Caco-2 (cell line): Measurements from ENCODE around the gene ADD1. TPM values are rescaled to one million over a fixed set of nuclear protein-coding genes. Genes with fewer than 3 reads are reported as not detected.

Source experiments
- BruUV-seq: library from RNA; stranded (reverse); fragments of 400-500 nt; replicated peaks from 2 replicates; lab custom pipeline; 2021; lab: Mats Ljungman, UMichigan
- CTCF ChIA-PET: fragments of 300-600 bp; sonication (Branson Sonifier 250); formaldehyde crosslinking; loops from one replicate; lab custom pipeline; 2022; ENCODE audit warnings: antibody characterized with exemption; lab: Charles Lee
- POLR2A ChIA-PET: fragments of 300-600 bp; sonication (Branson Sonifier 250); formaldehyde crosslinking; loops from one replicate; lab custom pipeline; 2022; ENCODE audit warnings: antibody characterized with exemption; lab: Charles Lee
- DNase-seq, 2 experiments: peaks; one replicate each; pipeline versions ENCODE4 v3.0.0 to v3.0.0-alpha.2; 2020 to 2022
- H3K27me3 ChIP-seq: replicated peaks from 2 replicates; pipeline ENCODE4 v1.6.0; 2011; ENCODE audit warnings: low read length; ENCODE audit not compliant: control insufficient read depth, insufficient read depth
- H3K36me3 ChIP-seq: 2 replicates; pipeline ENCODE4 v1.5.1; 2011; ENCODE audit warnings: low read length; ENCODE audit not compliant: control insufficient read depth, insufficient read depth
- H3K4me1 ChIP-seq: fragments of 250-450 bp; sonication (Bioruptor Pico); 2 replicates; pipeline ENCODE4 v1.5.1; 2020; ENCODE audit warnings: mild to moderate bottlenecking
- H3K4me3 ChIP-seq: 2 replicates; pipeline ENCODE4 v1.5.1; 2011; ENCODE audit warnings: low read depth, mild to moderate bottlenecking, control low read depth, low read length
- H3K9me3 ChIP-seq: fragments of 250-450 bp; sonication (Bioruptor Pico); 2 replicates; pipeline ENCODE4 v1.5.1; 2020; ENCODE audit warnings: mild to moderate bottlenecking, moderate library complexity
- H3K27ac Mint-ChIP-seq: one replicate; pipeline ENCODE4 v1.8.0; 2022; ENCODE audit warnings: mixed read lengths; ENCODE audit not compliant: unreplicated experiment
- H3K27me3 Mint-ChIP-seq: one replicate; pipeline ENCODE4 v1.8.0; 2022; ENCODE audit warnings: mixed read lengths; ENCODE audit not compliant: insufficient read depth, unreplicated experiment
- H3K36me3 Mint-ChIP-seq: one replicate; pipeline ENCODE4 v1.8.0; 2022; ENCODE audit warnings: mild to moderate bottlenecking, mixed read lengths; ENCODE audit not compliant: insufficient read depth, unreplicated experiment
- H3K4me1 Mint-ChIP-seq: one replicate; pipeline ENCODE4 v1.8.0; 2022; ENCODE audit warnings: low read depth, mixed read lengths; ENCODE audit not compliant: unreplicated experiment
- H3K4me3 Mint-ChIP-seq: one replicate; pipeline ENCODE4 v1.8.0; 2022; ENCODE audit warnings: mild to moderate bottlenecking, moderate library complexity, mixed read lengths; ENCODE audit not compliant: unreplicated experiment
- H3K9me3 Mint-ChIP-seq: one replicate; pipeline ENCODE4 v1.8.0; 2022; ENCODE audit warnings: mixed read lengths; ENCODE audit not compliant: unreplicated experiment
- intact Hi-C: fragments of 100-400 bp; cut with micrococcal nuclease; formaldehyde crosslinking; loops from one replicate; pipeline ENCODE4 v1.10.0; 2022; ENCODE audit not compliant: unreplicated experiment
- total RNA-seq: library from RNA; stranded (reverse); gene quantifications from 2 replicates; pipeline ENCODE4 v1.2.3, GENCODE V29; 2022
- TF ChIP-seq, protein P1 (sequence below), 2 experiments: fragments of 200-600 bp in 1 of 2; IDR thresholded peaks; 1 replicate in 1 of 2; 2 replicates in 1 of 2; pipeline versions ENCODE4 v1.5.1 to v1.8.0; 2011 to 2022; ENCODE audit warnings: antibody characterized with exemption in 1 of 2, control low read depth in 1 of 2, inconsistent platforms in 1 of 2, low read depth in 1 of 2, low read length in 1 of 2, mild to moderate bottlenecking in 1 of 2, moderate library complexity in 1 of 2; ENCODE audit not compliant: insufficient read depth in 1 of 2, severe bottlenecking in 1 of 2, unreplicated experiment in 1 of 2

ADD1 gene
- total RNA-seq, 1 experiment from 2014 or later = 242 TPM

DNA sequence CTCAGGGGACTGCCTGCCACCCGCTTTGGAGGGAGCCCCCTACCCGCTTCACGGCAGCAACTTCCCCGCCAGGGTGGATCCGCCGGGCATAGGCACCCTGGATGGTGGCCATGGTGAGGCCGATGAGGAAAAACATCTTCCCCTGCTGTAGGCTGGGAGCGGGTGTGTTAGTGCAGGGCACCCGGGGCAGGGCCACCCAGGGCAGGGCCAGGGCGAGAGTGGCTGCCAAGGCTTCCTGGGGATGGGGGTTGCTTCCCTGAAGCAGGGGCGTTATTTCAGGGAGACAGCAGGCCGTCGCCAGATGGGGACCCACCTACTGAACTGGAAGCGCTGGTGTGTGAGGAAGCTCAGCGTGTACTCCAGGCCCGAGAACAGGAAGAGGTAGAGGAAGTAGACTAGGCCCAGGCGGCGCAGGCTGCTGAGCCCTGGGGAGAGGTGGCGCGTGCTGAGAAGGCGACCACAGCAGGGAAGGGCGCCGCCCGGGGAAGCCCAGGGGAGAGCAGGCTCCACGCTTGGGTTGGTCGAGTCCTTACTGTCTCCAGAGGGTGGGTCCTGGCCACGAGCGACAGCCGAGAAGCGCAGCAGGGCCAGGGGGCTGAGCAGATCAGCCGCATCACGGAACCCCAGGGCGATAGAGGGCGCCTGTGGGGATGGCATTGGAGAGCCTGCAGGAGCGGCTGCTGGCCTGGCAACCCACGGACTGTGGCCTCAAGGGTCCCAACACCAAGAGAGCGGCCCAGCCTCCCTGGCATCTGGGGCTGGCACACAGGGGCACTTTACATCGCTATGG, 88.1 kb downstream of the ADD1 start:
- DNase-seq = peak in 1 of 2 experiments; percentile 35
- no peaks in the 10 kb centered on the region for H3K9me3 ChIP-seq
- Mint-ChIP-seq H3K27ac (peak overlapping the region; percentile 46), H3K9me3 (no peaks in the 10 kb centered on the region), H3K36me3 (peaks cover 82% of the 10 kb centered on the region), H3K4me3 (peak overlapping the region; percentile 19), H3K4me1 (no peaks in the 10 kb centered on the region), H3K27me3 (no peaks in the 10 kb centered on the region)
- no peaks in the 10 kb centered on the region for H3K27me3 ChIP-seq
- ChIA-PET POLR2A (no interaction called here), CTCF (no interaction called here)
- TF ChIP-seq, protein P1, sequence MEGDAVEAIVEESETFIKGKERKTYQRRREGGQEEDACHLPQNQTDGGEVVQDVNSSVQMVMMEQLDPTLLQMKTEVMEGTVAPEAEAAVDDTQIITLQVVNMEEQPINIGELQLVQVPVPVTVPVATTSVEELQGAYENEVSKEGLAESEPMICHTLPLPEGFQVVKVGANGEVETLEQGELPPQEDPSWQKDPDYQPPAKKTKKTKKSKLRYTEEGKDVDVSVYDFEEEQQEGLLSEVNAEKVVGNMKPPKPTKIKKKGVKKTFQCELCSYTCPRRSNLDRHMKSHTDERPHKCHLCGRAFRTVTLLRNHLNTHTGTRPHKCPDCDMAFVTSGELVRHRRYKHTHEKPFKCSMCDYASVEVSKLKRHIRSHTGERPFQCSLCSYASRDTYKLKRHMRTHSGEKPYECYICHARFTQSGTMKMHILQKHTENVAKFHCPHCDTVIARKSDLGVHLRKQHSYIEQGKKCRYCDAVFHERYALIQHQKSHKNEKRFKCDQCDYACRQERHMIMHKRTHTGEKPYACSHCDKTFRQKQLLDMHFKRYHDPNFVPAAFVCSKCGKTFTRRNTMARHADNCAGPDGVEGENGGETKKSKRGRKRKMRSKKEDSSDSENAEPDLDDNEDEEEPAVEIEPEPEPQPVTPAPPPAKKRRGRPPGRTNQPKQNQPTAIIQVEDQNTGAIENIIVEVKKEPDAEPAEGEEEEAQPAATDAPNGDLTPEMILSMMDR (IDR thresholded peaks at IDR 0.05; ENCODE audit: insufficient read depth in 1 of 2, low read depth in 1 of 2, low read length in 1 of 2, severe bottlenecking in 1 of 2, unreplicated experiment in 1 of 2) = no peak
- H3K36me3 ChIP-seq = no peaks in the 10 kb centered on the region; the same call in 1 of the 2 replicates
- BruUV-seq = no TSS peak
- H3K4me3 ChIP-seq = no peak overlapping the region
- peaks cover 14% of the 10 kb centered on the region for H3K4me1 ChIP-seq
- intact Hi-C loops = no loop called here

DNA sequence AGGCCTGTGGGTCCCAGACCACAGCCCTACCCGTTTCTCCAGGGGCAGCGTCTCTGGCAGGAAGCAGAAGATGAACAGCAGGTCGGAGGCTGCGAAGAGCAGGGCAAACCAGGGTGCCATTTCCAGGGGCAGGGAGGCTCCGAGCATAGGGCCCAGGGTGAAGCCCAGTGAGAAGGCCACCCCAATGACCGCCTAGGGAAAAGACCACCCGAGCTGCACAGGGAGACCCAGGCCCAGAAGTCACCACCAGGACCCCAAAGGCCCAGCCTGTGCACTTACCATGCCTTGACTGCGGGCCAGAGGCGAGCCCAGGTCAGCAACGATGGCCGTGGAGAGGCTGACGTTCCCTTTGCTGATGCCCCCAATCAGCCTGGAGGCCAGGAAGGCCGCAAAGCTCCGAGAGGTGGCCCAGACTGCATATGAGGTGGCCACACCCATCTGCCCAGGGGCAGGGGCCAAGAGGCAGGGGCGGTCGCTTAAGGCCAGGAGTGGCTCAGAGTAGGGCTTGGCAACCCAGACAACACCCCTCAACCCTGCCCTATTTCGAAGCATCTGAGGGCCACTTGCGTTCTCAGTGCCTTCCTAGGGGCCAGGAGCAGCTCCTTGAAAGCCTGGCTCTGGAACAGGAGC, 88.8 kb downstream of the ADD1 start:
- Histone ChIP-seq H3K4me1 (peaks cover 14% of the 10 kb centered on the region), H3K36me3 (no peaks in the 10 kb centered on the region), H3K27me3 (no peaks in the 10 kb centered on the region), H3K4me3 (no peak overlapping the region), H3K9me3 (no peaks in the 10 kb centered on the region)
- CTCF ChIA-PET = no interaction called here
- H3K9me3 Mint-ChIP-seq = no peaks in the 10 kb centered on the region
- BruUV-seq = no TSS peak
- TF ChIP-seq, protein P1 (IDR thresholded peaks at IDR 0.05; ENCODE audit: insufficient read depth in 1 of 2, low read depth in 1 of 2, low read length in 1 of 2, severe bottlenecking in 1 of 2, unreplicated experiment in 1 of 2) = no peak
- H3K36me3 Mint-ChIP-seq = peaks cover 82% of the 10 kb centered on the region
- H3K27me3 Mint-ChIP-seq = no peaks in the 10 kb centered on the region
- intact Hi-C loops = no loop called here
- no peak for DNase-seq
- H3K27ac Mint-ChIP-seq = peak overlapping the region; percentile 46
- peak overlapping the region; percentile 74 for H3K4me3 Mint-ChIP-seq
- POLR2A ChIA-PET = no interaction called here
- no peaks in the 10 kb centered on the region for H3K4me1 Mint-ChIP-seq

DNA sequence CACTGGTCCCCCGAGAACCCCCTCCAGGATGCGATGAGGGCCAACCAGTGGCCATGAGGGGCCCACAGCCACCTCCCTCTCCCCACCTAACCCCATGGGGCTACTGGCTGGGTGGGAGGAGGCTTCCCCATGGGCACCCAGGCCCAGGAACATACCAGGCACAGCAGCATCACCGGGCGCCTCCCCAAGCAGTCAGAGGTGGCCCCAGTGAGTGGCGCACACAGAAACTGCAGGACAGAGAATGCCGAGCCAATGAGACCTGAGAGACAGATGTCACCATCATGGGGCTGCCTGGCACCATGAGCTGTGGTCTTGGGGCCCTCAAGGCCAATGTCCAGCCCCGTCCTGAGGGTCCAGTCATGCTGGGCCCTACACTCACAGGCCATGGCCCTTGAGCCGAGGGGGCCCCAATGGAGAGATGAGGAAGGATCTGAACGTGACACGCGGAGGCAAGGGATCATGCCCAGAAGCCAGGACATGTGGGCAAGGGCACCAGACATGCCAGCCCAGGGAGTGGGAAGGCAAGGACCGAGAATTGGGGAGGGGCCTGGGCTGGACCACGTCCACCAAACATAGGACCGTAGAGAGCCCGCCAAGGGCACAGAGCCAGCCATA, 89.4 kb downstream of the ADD1 start:
- peaks cover 14% of the 10 kb centered on the region for H3K4me1 ChIP-seq
- ChIA-PET POLR2A (no interaction called here), CTCF (no interaction called here)
- Mint-ChIP-seq H3K27me3 (no peaks in the 10 kb centered on the region), H3K4me1 (no peaks in the 10 kb centered on the region), H3K27ac (peak overlapping the region; percentile 82), H3K4me3 (peak overlapping the region; percentile 74), H3K36me3 (peaks cover 81% of the 10 kb centered on the region), H3K9me3 (no peaks in the 10 kb centered on the region)
- intact Hi-C loops = no loop called here
- BruUV-seq = TSS peak; percentile 9
- TF ChIP-seq, protein P1 (IDR thresholded peaks at IDR 0.05; ENCODE audit: insufficient read depth in 1 of 2, low read depth in 1 of 2, low read length in 1 of 2, severe bottlenecking in 1 of 2, unreplicated experiment in 1 of 2) = no peak
- no peaks in the 10 kb centered on the region for H3K36me3 ChIP-seq
- DNase-seq = peak in 1 of 2 experiments; percentile 40
- H3K9me3 ChIP-seq = no peaks in the 10 kb centered on the region
- no peaks in the 10 kb centered on the region for H3K27me3 ChIP-seq
- H3K4me3 ChIP-seq = no peak overlapping the region
